NB4 (cell line): ENCODE measurements around the gene DPYD.

Experiments used
- DNase-seq: peaks from one replicate; pipeline ENCODE4 v3.0.0; 2010; ENCODE audit warnings: low read depth
- H3K4me3 ChIP-seq: one replicate; pipeline ENCODE4 v1.5.1; 2011; ENCODE audit warnings: mild to moderate bottlenecking, low read depth, low read length, moderate library complexity
- MYC ChIP-seq: IDR thresholded peaks from 2 replicates; pipeline ENCODE4 v1.6.1; 2011; ENCODE audit warnings: low read depth, low read length
- POLR2A ChIP-seq: IDR thresholded peaks from 2 replicates; pipeline ENCODE4 v1.6.1; 2011; ENCODE audit warnings: mild to moderate bottlenecking; ENCODE audit not compliant: insufficient read length; ENCODE audit errors: extremely low read depth
- TF ChIP-seq, protein P1 (sequence below): IDR thresholded peaks from one replicate; pipeline ENCODE4 v1.5.1; 2012; ENCODE audit warnings: low read depth, low read length
- TF ChIP-seq, protein P2 (sequence below): IDR thresholded peaks from 2 replicates; pipeline ENCODE4 v1.6.1; 2011; ENCODE audit warnings: low read depth, low read length

Gene DPYD

GRCh38 chr1:97417661-97418060, 503.2 kb downstream of the DPYD start:
- TF ChIP-seq, protein P1, sequence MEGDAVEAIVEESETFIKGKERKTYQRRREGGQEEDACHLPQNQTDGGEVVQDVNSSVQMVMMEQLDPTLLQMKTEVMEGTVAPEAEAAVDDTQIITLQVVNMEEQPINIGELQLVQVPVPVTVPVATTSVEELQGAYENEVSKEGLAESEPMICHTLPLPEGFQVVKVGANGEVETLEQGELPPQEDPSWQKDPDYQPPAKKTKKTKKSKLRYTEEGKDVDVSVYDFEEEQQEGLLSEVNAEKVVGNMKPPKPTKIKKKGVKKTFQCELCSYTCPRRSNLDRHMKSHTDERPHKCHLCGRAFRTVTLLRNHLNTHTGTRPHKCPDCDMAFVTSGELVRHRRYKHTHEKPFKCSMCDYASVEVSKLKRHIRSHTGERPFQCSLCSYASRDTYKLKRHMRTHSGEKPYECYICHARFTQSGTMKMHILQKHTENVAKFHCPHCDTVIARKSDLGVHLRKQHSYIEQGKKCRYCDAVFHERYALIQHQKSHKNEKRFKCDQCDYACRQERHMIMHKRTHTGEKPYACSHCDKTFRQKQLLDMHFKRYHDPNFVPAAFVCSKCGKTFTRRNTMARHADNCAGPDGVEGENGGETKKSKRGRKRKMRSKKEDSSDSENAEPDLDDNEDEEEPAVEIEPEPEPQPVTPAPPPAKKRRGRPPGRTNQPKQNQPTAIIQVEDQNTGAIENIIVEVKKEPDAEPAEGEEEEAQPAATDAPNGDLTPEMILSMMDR: no peak
- TF ChIP-seq MYC: no peak
- no peak for TF ChIP-seq POLR2A
- TF ChIP-seq, protein P2, sequence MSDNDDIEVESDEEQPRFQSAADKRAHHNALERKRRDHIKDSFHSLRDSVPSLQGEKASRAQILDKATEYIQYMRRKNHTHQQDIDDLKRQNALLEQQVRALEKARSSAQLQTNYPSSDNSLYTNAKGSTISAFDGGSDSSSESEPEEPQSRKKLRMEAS: no peak
- no peak overlapping the region for H3K4me3 ChIP-seq
- DNase-seq: no peak

DNA sequence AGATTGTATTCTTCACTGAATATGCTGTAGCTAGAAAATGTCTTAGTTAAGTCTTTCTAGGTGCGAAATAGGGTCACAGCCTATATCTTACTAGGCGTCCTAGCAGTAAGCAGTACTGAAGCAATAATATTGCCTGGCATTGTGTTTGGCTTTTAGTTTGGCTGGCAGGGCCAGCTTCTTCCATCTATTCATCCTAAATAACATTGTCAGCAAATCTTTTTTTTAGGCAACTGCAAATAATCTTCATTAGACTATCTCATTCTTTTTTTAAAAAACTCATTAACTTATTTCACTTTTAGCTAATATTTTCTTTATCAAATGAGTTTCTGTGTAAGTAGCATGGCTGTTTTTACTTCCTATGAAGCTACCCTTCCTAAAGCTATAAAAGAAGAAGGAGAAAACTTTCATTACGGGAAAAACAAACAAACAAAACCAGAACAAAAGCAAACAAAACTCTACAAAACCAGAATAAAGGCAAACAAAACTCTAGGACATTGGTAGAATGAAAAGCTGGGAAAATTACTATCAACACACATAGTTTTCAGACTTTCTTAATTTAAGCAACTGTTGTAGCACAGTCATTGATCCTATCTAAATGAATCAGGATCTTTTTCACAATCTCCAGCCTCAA, 506.0 kb downstream of the DPYD start:
- no peak for TF ChIP-seq POLR2A
- TF ChIP-seq, protein P1: no peak
- TF ChIP-seq, protein P2: no peak
- TF ChIP-seq MYC: no peak
- DNase-seq: no peak
- H3K4me3 ChIP-seq: no peak overlapping the region

GRCh38 chr1:97412737-97413136, 508.1 kb downstream of the DPYD start:
- no peak overlapping the region for H3K4me3 ChIP-seq
- no peak for DNase-seq
- TF ChIP-seq MYC: no peak
- TF ChIP-seq, protein P2: no peak
- TF ChIP-seq, protein P1: no peak

- DNase-seq: no peak
- TF ChIP-seq POLR2A (no peak), MYC (no peak)
- TF ChIP-seq, protein P1: no peak
- TF ChIP-seq, protein P2: no peak
Measured at GRCh38 chr1:97412166-97412565, 508.7 kb downstream of the DPYD start.

GRCh38 chr1:97396463-97396862, 524.4 kb downstream of the DPYD start:
- H3K4me3 ChIP-seq: no peak overlapping the region
- TF ChIP-seq, protein P2: no peak
- TF ChIP-seq MYC (no peak), POLR2A (no peak)
- TF ChIP-seq, protein P1: no peak
- no peak for DNase-seq

More at GRCh38 chr1:97412166-97412565, 508.7 kb downstream of the DPYD start:
- H3K4me3 ChIP-seq: no peak overlapping the region

DNA sequence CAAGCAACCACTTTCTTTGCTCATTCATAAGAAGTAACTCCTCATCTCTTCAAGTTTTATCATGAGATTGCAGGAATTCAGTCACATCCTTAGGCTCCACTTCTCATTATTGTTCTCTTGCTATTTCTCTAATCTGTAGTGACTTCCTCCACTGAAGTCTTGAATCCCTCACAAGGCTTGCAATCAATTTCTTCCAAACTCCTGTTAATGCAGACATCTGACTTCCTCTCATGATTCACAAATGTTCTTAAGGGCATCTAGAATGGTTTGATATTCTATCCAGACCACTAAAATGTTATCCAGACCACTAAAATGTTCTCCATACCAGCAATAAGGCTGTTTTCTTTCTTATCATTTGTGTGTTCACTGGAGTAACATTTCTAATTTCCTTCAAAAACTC, 528.1 kb downstream of the DPYD start:
- H3K4me3 ChIP-seq: no peak overlapping the region
- TF ChIP-seq MYC: no peak
- no peak for TF ChIP-seq POLR2A
- TF ChIP-seq, protein P2: no peak
- TF ChIP-seq, protein P1: no peak
- DNase-seq: no peak
